ENCODE results near the gene DUXB. TPM values are rescaled to one million over a fixed set of nuclear protein-coding genes. Genes with fewer than 3 reads are reported as not detected.
A peak's percentile ranks its signal among the peaks of the same experiment; 100 is the strongest.

DUXB gene
- total and polyA plus RNA-seq, 2 of the 13 experiments (the other 11 are each of a cell fraction or from before 2014, with no cell fraction given) = not detected

DNA sequence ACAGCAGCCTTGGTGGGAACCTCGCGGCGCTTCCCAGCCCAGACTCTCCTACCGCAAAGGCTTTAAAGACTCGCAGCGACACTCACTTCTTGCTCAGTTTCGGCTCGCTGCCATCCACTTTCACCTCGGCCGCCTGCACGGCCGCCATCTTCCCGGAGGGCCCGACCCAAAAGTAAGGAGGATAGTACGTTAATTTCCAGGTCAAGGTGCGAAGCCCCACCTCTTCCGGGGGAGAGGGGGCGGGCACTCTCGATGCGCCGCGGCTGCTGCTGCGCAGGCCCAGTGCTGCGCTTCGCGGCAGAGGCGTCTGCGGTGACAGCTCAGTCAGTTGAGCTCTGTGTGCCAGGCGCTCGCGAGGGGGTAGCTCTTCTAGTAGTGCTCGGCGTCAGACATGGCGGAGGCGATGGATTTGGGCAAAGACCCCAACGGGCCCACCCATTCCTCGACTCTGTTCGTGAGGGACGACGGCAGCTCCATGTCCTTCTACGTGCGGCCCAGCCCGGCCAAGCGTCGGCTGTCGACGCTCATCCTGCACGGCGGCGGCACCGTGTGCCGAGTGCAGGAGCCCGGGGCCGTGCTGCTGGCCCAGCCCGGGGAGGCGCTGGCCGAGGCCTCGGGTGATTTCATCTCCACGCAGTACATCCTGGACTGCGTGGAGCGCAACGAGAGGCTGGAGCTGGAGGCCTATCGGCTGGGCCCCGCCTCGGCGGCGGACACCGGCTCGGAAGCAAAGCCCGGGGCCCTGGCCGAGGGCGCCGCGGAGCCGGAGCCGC, 53.6 kb downstream of the DUXB start, which contains the start of the genes KARS1 and TERF2IP (continued):
- TF ChIP-seq, protein P1, sequence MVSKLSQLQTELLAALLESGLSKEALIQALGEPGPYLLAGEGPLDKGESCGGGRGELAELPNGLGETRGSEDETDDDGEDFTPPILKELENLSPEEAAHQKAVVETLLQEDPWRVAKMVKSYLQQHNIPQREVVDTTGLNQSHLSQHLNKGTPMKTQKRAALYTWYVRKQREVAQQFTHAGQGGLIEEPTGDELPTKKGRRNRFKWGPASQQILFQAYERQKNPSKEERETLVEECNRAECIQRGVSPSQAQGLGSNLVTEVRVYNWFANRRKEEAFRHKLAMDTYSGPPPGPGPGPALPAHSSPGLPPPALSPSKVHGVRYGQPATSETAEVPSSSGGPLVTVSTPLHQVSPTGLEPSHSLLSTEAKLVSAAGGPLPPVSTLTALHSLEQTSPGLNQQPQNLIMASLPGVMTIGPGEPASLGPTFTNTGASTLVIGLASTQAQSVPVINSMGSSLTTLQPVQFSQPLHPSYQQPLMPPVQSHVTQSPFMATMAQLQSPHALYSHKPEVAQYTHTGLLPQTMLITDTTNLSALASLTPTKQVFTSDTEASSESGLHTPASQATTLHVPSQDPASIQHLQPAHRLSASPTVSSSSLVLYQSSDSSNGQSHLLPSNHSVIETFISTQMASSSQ (IDR thresholded peaks at IDR 0.05; ENCODE audit: low read depth) = no peak
- TF ChIP-seq, protein P1 (CRISPR knock-in tag; IDR thresholded peaks at IDR 0.05; ENCODE audit: borderline replicate concordance) = peak; percentile 54
- TF ChIP-seq SIN3A (IDR thresholded peaks at IDR 0.05; ENCODE audit: borderline replicate concordance, low read depth, low read length) = peak; percentile 97
- no peak for TF ChIP-seq RFX3 (CRISPR knock-in tag; IDR thresholded peaks at IDR 0.05)
- TF ChIP-seq ZNF225 (CRISPR knock-in tag; IDR thresholded peaks at IDR 0.05) = peak; percentile 81
- peak; percentile 72; the same call in 1 of the 2 replicates for TF ChIP-seq MTF2 (CRISPR knock-in tag; IDR thresholded peaks at IDR 0.05; ENCODE audit: borderline replicate concordance)
- peak; percentile 50; the same call in 1 of the 2 replicates for TF ChIP-seq KLF11 (CRISPR knock-in tag; IDR thresholded peaks at IDR 0.05)
- TF ChIP-seq MYNN (CRISPR knock-in tag; IDR thresholded peaks at IDR 0.05; ENCODE audit: low read depth) = 0 out of 2 replicates have a peak, but pooled peaks have one; percentile 59
- 0 out of 2 replicates have a peak, but pooled peaks have one; percentile 8 for TF ChIP-seq CHCHD3 (CRISPR knock-in tag; IDR thresholded peaks at IDR 0.05)
- TF ChIP-seq, protein P2, sequence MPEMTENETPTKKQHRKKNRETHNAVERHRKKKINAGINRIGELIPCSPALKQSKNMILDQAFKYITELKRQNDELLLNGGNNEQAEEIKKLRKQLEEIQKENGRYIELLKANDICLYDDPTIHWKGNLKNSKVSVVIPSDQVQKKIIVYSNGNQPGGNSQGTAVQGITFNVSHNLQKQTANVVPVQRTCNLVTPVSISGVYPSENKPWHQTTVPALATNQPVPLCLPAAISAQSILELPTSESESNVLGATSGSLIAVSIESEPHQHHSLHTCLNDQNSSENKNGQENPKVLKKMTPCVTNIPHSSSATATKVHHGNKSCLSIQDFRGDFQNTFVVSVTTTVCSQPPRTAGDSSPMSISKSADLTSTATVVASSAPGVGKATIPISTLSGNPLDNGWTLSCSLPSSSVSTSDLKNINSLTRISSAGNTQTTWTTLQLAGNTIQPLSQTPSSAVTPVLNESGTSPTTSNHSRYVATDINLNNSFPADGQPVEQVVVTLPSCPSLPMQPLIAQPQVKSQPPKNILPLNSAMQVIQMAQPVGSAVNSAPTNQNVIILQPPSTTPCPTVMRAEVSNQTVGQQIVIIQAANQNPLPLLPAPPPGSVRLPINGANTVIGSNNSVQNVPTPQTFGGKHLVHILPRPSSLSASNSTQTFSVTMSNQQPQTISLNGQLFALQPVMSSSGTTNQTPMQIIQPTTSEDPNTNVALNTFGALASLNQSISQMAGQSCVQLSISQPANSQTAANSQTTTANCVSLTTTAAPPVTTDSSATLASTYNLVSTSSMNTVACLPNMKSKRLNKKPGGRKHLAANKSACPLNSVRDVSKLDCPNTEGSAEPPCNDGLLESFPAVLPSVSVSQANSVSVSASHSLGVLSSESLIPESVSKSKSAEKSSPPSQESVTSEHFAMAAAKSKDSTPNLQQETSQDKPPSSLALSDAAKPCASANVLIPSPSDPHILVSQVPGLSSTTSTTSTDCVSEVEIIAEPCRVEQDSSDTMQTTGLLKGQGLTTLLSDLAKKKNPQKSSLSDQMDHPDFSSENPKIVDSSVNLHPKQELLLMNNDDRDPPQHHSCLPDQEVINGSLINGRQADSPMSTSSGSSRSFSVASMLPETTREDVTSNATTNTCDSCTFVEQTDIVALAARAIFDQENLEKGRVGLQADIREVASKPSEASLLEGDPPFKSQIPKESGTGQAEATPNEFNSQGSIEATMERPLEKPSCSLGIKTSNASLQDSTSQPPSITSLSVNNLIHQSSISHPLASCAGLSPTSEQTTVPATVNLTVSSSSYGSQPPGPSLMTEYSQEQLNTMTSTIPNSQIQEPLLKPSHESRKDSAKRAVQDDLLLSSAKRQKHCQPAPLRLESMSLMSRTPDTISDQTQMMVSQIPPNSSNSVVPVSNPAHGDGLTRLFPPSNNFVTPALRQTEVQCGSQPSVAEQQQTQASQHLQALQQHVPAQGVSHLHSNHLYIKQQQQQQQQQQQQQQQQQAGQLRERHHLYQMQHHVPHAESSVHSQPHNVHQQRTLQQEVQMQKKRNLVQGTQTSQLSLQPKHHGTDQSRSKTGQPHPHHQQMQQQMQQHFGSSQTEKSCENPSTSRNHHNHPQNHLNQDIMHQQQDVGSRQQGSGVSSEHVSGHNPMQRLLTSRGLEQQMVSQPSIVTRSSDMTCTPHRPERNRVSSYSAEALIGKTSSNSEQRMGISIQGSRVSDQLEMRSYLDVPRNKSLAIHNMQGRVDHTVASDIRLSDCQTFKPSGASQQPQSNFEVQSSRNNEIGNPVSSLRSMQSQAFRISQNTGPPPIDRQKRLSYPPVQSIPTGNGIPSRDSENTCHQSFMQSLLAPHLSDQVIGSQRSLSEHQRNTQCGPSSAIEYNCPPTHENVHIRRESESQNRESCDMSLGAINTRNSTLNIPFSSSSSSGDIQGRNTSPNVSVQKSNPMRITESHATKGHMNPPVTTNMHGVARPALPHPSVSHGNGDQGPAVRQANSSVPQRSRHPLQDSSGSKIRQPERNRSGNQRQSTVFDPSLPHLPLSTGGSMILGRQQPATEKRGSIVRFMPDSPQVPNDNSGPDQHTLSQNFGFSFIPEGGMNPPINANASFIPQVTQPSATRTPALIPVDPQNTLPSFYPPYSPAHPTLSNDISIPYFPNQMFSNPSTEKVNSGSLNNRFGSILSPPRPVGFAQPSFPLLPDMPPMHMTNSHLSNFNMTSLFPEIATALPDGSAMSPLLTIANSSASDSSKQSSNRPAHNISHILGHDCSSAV (CRISPR knock-in tag; IDR thresholded peaks at IDR 0.05; ENCODE audit: borderline replicate concordance) = peak; percentile 85; the same call in 1 of the 2 replicates
- peak; percentile 45; the same call in 1 of the 2 replicates for TF ChIP-seq PHF21A (CRISPR knock-in tag; IDR thresholded peaks at IDR 0.05)
- TF ChIP-seq, protein P3, sequence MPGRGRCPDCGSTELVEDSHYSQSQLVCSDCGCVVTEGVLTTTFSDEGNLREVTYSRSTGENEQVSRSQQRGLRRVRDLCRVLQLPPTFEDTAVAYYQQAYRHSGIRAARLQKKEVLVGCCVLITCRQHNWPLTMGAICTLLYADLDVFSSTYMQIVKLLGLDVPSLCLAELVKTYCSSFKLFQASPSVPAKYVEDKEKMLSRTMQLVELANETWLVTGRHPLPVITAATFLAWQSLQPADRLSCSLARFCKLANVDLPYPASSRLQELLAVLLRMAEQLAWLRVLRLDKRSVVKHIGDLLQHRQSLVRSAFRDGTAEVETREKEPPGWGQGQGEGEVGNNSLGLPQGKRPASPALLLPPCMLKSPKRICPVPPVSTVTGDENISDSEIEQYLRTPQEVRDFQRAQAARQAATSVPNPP (CRISPR knock-in tag; IDR thresholded peaks at IDR 0.05) = peak; percentile 72; the same call in 1 of the 2 replicates
- peak; percentile 48; the same call in 1 of the 2 replicates for TF ChIP-seq ZBTB3 (CRISPR knock-in tag; IDR thresholded peaks at IDR 0.05; ENCODE audit: borderline replicate concordance, low read depth)
- TF ChIP-seq XBP1 (CRISPR knock-in tag; IDR thresholded peaks at IDR 0.05) = peak; percentile 17; the same call in 1 of the 2 replicates
